ENCODE results near the gene TGFA. TPM values are rescaled to one million over a fixed set of nuclear protein-coding genes. Genes with fewer than 3 reads are reported as not detected.

TGFA gene
- total RNA-seq, 1 donor: not detected

- no peak for TF ChIP-seq CTCF (IDR thresholded peaks at IDR 0.05; ENCODE audit: extremely low read depth, low read depth, low read length)
Observed at GRCh38 chr2:70420143-70420542, 133.5 kb downstream of the TGFA start.

GRCh38 chr2:70418514-70418913, 135.1 kb downstream of the TGFA start:
- Histone ChIP-seq H3K36me3 (ENCODE audit: insufficient read depth, low read length) (no peaks in the 10 kb centered on the region), H3K27me3 (ENCODE audit: insufficient read depth, low read length) (peaks cover 12% of the 10 kb centered on the region), H3K4me1 (ENCODE audit: insufficient read depth, low read length) (no peaks in the 10 kb centered on the region), H4K20me1 (ENCODE audit: insufficient read depth, low read length) (no peaks in the 10 kb centered on the region), H3K4me3 (ENCODE audit: insufficient read depth, low read length) (no peak overlapping the region), H3K79me2 (ENCODE audit: insufficient read depth, low read length) (no peaks in the 10 kb centered on the region), H2AFZ (ENCODE audit: low read length) (no peak overlapping the region), H3K9me3 (ENCODE audit: low read depth, low read length) (no peaks in the 10 kb centered on the region), H3K4me2 (ENCODE audit: insufficient read depth, low read length) (no peak overlapping the region), H3K27ac (ENCODE audit: low read depth, low read length) (no peak overlapping the region)
- DNase-seq (ENCODE audit: insufficient read length, low spot score, missing footprints): no peak
- TF ChIP-seq CTCF (IDR thresholded peaks at IDR 0.05; ENCODE audit: extremely low read depth, low read depth, low read length): no peak

More at GRCh38 chr2:70420143-70420542, 133.5 kb downstream of the TGFA start:
- Histone ChIP-seq H3K4me3 (ENCODE audit: insufficient read depth, low read length) (no peak overlapping the region), H3K4me2 (ENCODE audit: insufficient read depth, low read length) (no peak overlapping the region), H3K9me3 (ENCODE audit: low read depth, low read length) (no peaks in the 10 kb centered on the region), H3K4me1 (ENCODE audit: insufficient read depth, low read length) (no peaks in the 10 kb centered on the region), H3K27me3 (ENCODE audit: insufficient read depth, low read length) (peaks cover 10% of the 10 kb centered on the region), H4K20me1 (ENCODE audit: insufficient read depth, low read length) (no peaks in the 10 kb centered on the region), H3K79me2 (ENCODE audit: insufficient read depth, low read length) (no peaks in the 10 kb centered on the region), H3K27ac (ENCODE audit: low read depth, low read length) (no peak overlapping the region), H3K36me3 (ENCODE audit: insufficient read depth, low read length) (no peaks in the 10 kb centered on the region), H2AFZ (ENCODE audit: low read length) (no peak overlapping the region)
- DNase-seq (ENCODE audit: insufficient read length, low spot score, missing footprints): no peak

GRCh38 chr2:70417011-70417410, 136.6 kb downstream of the TGFA start:
- H3K27me3 ChIP-seq (ENCODE audit: insufficient read depth, low read length): peaks cover 23% of the 10 kb centered on the region
- no peak overlapping the region for H3K27ac ChIP-seq (ENCODE audit: low read depth, low read length)
- H3K36me3 ChIP-seq (ENCODE audit: insufficient read depth, low read length): no peaks in the 10 kb centered on the region
- no peaks in the 10 kb centered on the region for H3K4me1 ChIP-seq (ENCODE audit: insufficient read depth, low read length)
- TF ChIP-seq CTCF (IDR thresholded peaks at IDR 0.05; ENCODE audit: extremely low read depth, low read depth, low read length): no peak
- no peak overlapping the region for H3K4me2 ChIP-seq (ENCODE audit: insufficient read depth, low read length)
- no peak for DNase-seq (ENCODE audit: insufficient read length, low spot score, missing footprints)
- H4K20me1 ChIP-seq (ENCODE audit: insufficient read depth, low read length): no peaks in the 10 kb centered on the region
- H3K9me3 ChIP-seq (ENCODE audit: low read depth, low read length): no peaks in the 10 kb centered on the region
- no peak overlapping the region for H2AFZ ChIP-seq (ENCODE audit: low read length)
- no peak overlapping the region for H3K4me3 ChIP-seq (ENCODE audit: insufficient read depth, low read length)
- H3K79me2 ChIP-seq (ENCODE audit: insufficient read depth, low read length): no peaks in the 10 kb centered on the region

GRCh38 chr2:70412294-70413070, 141.1 kb downstream of the TGFA start:
- H3K4me1 ChIP-seq (ENCODE audit: insufficient read depth, low read length): no peaks in the 10 kb centered on the region
- TF ChIP-seq CTCF (IDR thresholded peaks at IDR 0.05; ENCODE audit: extremely low read depth, low read depth, low read length): no peak
- peaks cover 18% of the 10 kb centered on the region for H3K27me3 ChIP-seq (ENCODE audit: insufficient read depth, low read length)
- H3K4me3 ChIP-seq (ENCODE audit: insufficient read depth, low read length): no peak overlapping the region
- H3K36me3 ChIP-seq (ENCODE audit: insufficient read depth, low read length): no peaks in the 10 kb centered on the region
- H4K20me1 ChIP-seq (ENCODE audit: insufficient read depth, low read length): no peaks in the 10 kb centered on the region
- no peak overlapping the region for H3K4me2 ChIP-seq (ENCODE audit: insufficient read depth, low read length)
- no peaks in the 10 kb centered on the region for H3K9me3 ChIP-seq (ENCODE audit: low read depth, low read length)
- H3K27ac ChIP-seq (ENCODE audit: low read depth, low read length): no peak overlapping the region
- no peak overlapping the region for H2AFZ ChIP-seq (ENCODE audit: low read length)
- no peak for DNase-seq (ENCODE audit: insufficient read length, low spot score, missing footprints)
- no peaks in the 10 kb centered on the region for H3K79me2 ChIP-seq (ENCODE audit: insufficient read depth, low read length)
